Gastroesophageal sphincter (tissue), 3 donors: ENCODE data around the gene PARD3.

Source experiments
- EP300 ChIP-seq: sonication (generic); formaldehyde crosslinking; IDR thresholded peaks from one replicate; pipeline ENCODE4 v1.6.1; 2017; ENCODE audit warnings: antibody characterized with exemption, mild to moderate bottlenecking
- POLR2A ChIP-seq, 2 donors: fragments of 450-650 bp; IDR thresholded peaks; one replicate each; pipeline ENCODE4 v1.6.1; 2017; ENCODE audit warnings: antibody characterized with exemption in 2 of 2, mild to moderate bottlenecking in 2 of 2, moderate library complexity in 1 of 2
- TF ChIP-seq, protein P1 (sequence below), 4 experiments: fragments of 200-600 bp in 2 of 4; fragments of 450-650 bp in 2 of 4; sonication (generic) in 1 of 4; IDR thresholded peaks; one replicate each; pipeline ENCODE4 v1.5.1; 2017 to 2019; ENCODE audit warnings: antibody characterized with exemption in 4 of 4, mild to moderate bottlenecking in 2 of 4, moderate library complexity in 2 of 4

DNA sequence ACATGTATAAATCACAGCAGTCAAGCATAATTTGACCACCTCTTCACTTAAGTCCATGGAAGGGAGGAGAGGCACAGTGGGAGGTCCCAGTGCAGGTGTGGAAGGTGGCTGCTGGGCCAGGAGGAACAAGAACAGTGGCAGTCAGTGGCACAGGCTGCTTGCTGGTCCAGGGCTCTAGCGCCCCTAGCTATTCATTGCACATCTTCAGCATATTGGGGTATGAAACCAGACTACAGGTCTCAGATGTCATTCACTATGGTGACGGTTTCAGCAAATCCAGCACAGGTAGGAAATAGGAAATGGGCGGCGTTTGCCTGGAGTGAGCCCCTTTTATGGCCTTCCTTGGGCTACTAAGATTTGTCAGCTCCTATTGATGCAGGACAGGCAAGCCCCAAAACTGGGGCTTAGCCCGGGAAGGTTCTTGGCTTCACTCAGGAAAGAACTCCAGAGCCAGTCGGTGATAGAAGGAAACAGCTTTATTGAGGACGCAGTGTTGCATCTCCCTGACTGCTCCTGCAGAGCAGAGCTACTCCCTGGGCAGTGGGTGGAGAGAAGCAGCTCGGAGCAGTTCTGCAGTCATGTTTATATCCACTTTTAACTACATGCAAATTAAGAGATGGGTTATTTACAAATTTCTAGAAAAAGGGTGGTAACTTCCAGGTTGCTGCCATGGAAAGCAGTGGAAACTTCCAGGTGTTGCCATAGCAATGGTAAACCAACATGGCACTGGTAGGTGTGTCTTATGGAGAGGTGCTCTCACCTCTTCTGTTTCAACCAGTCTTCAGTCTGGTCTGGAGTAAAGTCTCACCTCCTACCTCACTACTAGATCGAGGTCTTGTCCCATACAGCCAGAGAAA lies 608.8 kb downstream of the PARD3 start:
- TF ChIP-seq, protein P1, sequence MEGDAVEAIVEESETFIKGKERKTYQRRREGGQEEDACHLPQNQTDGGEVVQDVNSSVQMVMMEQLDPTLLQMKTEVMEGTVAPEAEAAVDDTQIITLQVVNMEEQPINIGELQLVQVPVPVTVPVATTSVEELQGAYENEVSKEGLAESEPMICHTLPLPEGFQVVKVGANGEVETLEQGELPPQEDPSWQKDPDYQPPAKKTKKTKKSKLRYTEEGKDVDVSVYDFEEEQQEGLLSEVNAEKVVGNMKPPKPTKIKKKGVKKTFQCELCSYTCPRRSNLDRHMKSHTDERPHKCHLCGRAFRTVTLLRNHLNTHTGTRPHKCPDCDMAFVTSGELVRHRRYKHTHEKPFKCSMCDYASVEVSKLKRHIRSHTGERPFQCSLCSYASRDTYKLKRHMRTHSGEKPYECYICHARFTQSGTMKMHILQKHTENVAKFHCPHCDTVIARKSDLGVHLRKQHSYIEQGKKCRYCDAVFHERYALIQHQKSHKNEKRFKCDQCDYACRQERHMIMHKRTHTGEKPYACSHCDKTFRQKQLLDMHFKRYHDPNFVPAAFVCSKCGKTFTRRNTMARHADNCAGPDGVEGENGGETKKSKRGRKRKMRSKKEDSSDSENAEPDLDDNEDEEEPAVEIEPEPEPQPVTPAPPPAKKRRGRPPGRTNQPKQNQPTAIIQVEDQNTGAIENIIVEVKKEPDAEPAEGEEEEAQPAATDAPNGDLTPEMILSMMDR (IDR thresholded peaks at IDR 0.05), result no peak
- TF ChIP-seq POLR2A (IDR thresholded peaks at IDR 0.05) (no peak), EP300 (no peak)
